Caco-2 (cell line): Measurements from ENCODE around the gene NRIP1. TPM values are rescaled to one million over a fixed set of nuclear protein-coding genes. Genes with fewer than 3 reads are reported as not detected.
A peak's percentile ranks its signal among the peaks of the same experiment; 100 is the strongest.

Experiments
- BruUV-seq: library from RNA; stranded (reverse); fragments of 400-500 nt; replicated peaks from 2 replicates; lab custom pipeline; 2021; lab: Mats Ljungman, UMichigan
- CTCF ChIA-PET: fragments of 300-600 bp; sonication (Branson Sonifier 250); formaldehyde crosslinking; loops from one replicate; lab custom pipeline; 2022; ENCODE audit warnings: antibody characterized with exemption; lab: Charles Lee
- POLR2A ChIA-PET: fragments of 300-600 bp; sonication (Branson Sonifier 250); formaldehyde crosslinking; loops from one replicate; lab custom pipeline; 2022; ENCODE audit warnings: antibody characterized with exemption; lab: Charles Lee
- DNase-seq, 2 experiments: peaks; one replicate each; pipeline versions ENCODE4 v3.0.0 to v3.0.0-alpha.2; 2020 to 2022
- H3K27me3 ChIP-seq: replicated peaks from 2 replicates; pipeline ENCODE4 v1.6.0; 2011; ENCODE audit warnings: low read length; ENCODE audit not compliant: control insufficient read depth, insufficient read depth
- H3K36me3 ChIP-seq: 2 replicates; pipeline ENCODE4 v1.5.1; 2011; ENCODE audit warnings: low read length; ENCODE audit not compliant: control insufficient read depth, insufficient read depth
- H3K4me1 ChIP-seq: fragments of 250-450 bp; sonication (Bioruptor Pico); 2 replicates; pipeline ENCODE4 v1.5.1; 2020; ENCODE audit warnings: mild to moderate bottlenecking
- H3K4me3 ChIP-seq: 2 replicates; pipeline ENCODE4 v1.5.1; 2011; ENCODE audit warnings: low read depth, mild to moderate bottlenecking, control low read depth, low read length
- H3K9me3 ChIP-seq: fragments of 250-450 bp; sonication (Bioruptor Pico); 2 replicates; pipeline ENCODE4 v1.5.1; 2020; ENCODE audit warnings: mild to moderate bottlenecking, moderate library complexity
- H3K27ac Mint-ChIP-seq: one replicate; pipeline ENCODE4 v1.8.0; 2022; ENCODE audit warnings: mixed read lengths; ENCODE audit not compliant: unreplicated experiment
- H3K27me3 Mint-ChIP-seq: one replicate; pipeline ENCODE4 v1.8.0; 2022; ENCODE audit warnings: mixed read lengths; ENCODE audit not compliant: insufficient read depth, unreplicated experiment
- H3K36me3 Mint-ChIP-seq: one replicate; pipeline ENCODE4 v1.8.0; 2022; ENCODE audit warnings: mild to moderate bottlenecking, mixed read lengths; ENCODE audit not compliant: insufficient read depth, unreplicated experiment
- H3K4me1 Mint-ChIP-seq: one replicate; pipeline ENCODE4 v1.8.0; 2022; ENCODE audit warnings: low read depth, mixed read lengths; ENCODE audit not compliant: unreplicated experiment
- H3K4me3 Mint-ChIP-seq: one replicate; pipeline ENCODE4 v1.8.0; 2022; ENCODE audit warnings: mild to moderate bottlenecking, moderate library complexity, mixed read lengths; ENCODE audit not compliant: unreplicated experiment
- H3K9me3 Mint-ChIP-seq: one replicate; pipeline ENCODE4 v1.8.0; 2022; ENCODE audit warnings: mixed read lengths; ENCODE audit not compliant: unreplicated experiment
- intact Hi-C: fragments of 100-400 bp; cut with micrococcal nuclease; formaldehyde crosslinking; loops from one replicate; pipeline ENCODE4 v1.10.0; 2022; ENCODE audit not compliant: unreplicated experiment
- total RNA-seq: library from RNA; stranded (reverse); gene quantifications from 2 replicates; pipeline ENCODE4 v1.2.3, GENCODE V29; 2022
- TF ChIP-seq, protein P1 (sequence below), 2 experiments: fragments of 200-600 bp in 1 of 2; IDR thresholded peaks; 1 replicate in 1 of 2; 2 replicates in 1 of 2; pipeline versions ENCODE4 v1.5.1 to v1.8.0; 2011 to 2022; ENCODE audit warnings: antibody characterized with exemption in 1 of 2, control low read depth in 1 of 2, inconsistent platforms in 1 of 2, low read depth in 1 of 2, low read length in 1 of 2, mild to moderate bottlenecking in 1 of 2, moderate library complexity in 1 of 2; ENCODE audit not compliant: insufficient read depth in 1 of 2, severe bottlenecking in 1 of 2, unreplicated experiment in 1 of 2

NRIP1 gene
- total RNA-seq, 1 experiment from 2014 or later, result 28.6 TPM

DNA sequence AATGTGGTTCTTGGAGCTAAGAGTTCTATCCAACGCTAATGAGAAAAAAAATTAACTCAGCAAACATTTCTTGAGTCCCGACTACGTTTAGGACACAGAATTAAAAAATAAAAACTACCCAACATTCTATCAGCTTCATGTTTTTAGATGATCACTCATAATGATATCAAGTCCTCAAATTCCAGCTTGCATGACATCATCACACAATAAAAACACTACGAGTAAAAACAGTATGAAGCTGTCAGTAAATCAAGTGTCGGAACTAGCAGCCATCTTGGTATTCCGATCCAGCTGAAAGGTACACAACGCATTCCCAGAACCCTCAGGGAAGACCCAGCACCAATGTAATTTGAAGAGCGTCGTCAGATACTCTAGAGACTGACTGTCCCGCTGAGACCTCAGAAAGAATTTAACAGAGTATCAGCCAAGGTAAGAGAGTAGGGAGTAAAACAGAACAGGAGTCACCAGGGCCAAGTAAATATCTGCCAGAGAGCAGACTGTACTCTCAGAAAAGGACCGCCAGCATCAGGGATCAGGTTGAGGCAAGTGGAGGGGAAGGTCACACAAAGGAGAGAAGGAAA lies 57.0 kb downstream of the NRIP1 start:
- ChIA-PET CTCF (no interaction called here), POLR2A (no interaction called here)
- Mint-ChIP-seq H3K27me3 (no peaks in the 10 kb centered on the region), H3K27ac (peak overlapping the region; percentile 51), H3K36me3 (peaks cover 17% of the 10 kb centered on the region), H3K4me3 (no peak overlapping the region), H3K4me1 (peaks cover 13% of the 10 kb centered on the region), H3K9me3 (no peaks in the 10 kb centered on the region)
- H3K9me3 ChIP-seq, result no peaks in the 10 kb centered on the region
- intact Hi-C loops, result no loop called here
- no peaks in the 10 kb centered on the region for H3K27me3 ChIP-seq
- H3K4me1 ChIP-seq, result no peaks in the 10 kb centered on the region
- no peak for DNase-seq
- no peaks in the 10 kb centered on the region for H3K36me3 ChIP-seq
- BruUV-seq, result no TSS peak
- TF ChIP-seq, protein P1, sequence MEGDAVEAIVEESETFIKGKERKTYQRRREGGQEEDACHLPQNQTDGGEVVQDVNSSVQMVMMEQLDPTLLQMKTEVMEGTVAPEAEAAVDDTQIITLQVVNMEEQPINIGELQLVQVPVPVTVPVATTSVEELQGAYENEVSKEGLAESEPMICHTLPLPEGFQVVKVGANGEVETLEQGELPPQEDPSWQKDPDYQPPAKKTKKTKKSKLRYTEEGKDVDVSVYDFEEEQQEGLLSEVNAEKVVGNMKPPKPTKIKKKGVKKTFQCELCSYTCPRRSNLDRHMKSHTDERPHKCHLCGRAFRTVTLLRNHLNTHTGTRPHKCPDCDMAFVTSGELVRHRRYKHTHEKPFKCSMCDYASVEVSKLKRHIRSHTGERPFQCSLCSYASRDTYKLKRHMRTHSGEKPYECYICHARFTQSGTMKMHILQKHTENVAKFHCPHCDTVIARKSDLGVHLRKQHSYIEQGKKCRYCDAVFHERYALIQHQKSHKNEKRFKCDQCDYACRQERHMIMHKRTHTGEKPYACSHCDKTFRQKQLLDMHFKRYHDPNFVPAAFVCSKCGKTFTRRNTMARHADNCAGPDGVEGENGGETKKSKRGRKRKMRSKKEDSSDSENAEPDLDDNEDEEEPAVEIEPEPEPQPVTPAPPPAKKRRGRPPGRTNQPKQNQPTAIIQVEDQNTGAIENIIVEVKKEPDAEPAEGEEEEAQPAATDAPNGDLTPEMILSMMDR (IDR thresholded peaks at IDR 0.05; ENCODE audit: insufficient read depth in 1 of 2, low read depth in 1 of 2, low read length in 1 of 2, severe bottlenecking in 1 of 2, unreplicated experiment in 1 of 2), result no peak
- no peak overlapping the region for H3K4me3 ChIP-seq

DNA sequence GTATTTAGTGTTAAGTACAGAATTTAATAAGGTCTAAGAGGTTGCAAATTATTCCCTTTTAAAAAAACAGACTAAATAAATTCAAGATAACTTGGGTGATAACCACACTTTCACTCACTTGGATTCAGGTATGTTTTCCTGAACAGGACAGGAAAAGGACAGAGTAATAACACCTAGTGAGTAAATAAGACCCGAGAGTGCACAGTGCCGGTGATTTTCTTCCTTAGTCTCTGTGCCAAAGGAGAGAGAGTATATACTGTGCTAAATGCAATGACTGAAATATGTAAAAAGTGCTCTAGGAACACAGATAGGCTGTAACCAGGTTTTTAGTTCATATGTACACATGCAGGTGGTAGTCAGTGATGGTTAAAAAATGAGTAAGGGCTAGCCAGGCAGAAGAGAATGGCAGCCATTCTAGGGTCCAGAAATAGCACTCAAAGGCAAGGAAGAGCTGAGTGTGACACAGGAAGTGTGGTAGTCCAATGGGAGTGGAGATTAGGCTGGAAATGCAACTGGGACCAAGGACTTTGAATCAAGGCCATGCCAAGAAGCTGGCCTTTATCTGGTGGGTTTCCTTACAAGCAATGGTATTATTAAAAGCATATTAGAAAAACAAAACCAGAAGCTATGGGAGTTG lies 58.1 kb downstream of the NRIP1 start:
- TF ChIP-seq, protein P1 (IDR thresholded peaks at IDR 0.05; ENCODE audit: insufficient read depth in 1 of 2, low read depth in 1 of 2, low read length in 1 of 2, severe bottlenecking in 1 of 2, unreplicated experiment in 1 of 2), result no peak
- Histone ChIP-seq H3K4me1 (no peaks in the 10 kb centered on the region), H3K9me3 (no peaks in the 10 kb centered on the region), H3K27me3 (no peaks in the 10 kb centered on the region), H3K36me3 (no peaks in the 10 kb centered on the region), H3K4me3 (no peak overlapping the region)
- Mint-ChIP-seq H3K27ac (peak overlapping the region; percentile 56), H3K4me1 (peaks cover 18% of the 10 kb centered on the region), H3K9me3 (no peaks in the 10 kb centered on the region), H3K27me3 (no peaks in the 10 kb centered on the region), H3K36me3 (peaks cover 17% of the 10 kb centered on the region), H3K4me3 (no peak overlapping the region)
- BruUV-seq, result no TSS peak
- POLR2A ChIA-PET, result no interaction called here
- CTCF ChIA-PET, result no interaction called here
- intact Hi-C loops, result no loop called here
- no peak for DNase-seq

DNA sequence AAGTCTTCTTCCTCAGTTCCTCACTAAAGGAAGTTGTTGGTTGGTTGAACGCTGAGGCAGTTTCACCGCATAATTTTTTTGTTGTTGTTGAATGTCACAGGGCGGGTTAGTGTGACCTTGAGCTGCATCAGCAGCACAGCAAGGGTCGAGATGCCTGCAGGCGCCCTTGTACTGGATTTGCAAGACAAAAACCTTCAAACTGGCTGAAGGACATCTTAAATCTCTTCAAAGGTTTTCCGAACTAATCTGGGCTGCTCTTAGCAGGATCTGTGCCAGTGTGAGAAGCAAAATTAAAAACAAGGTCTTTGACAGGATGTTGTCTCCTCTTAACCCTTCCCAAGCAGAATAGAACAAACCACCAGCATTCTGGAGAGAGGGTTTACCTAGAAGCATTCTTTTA lies 59.4 kb downstream of the NRIP1 start:
- peaks cover 20% of the 10 kb centered on the region for H3K4me1 Mint-ChIP-seq
- DNase-seq, result no peak
- POLR2A ChIA-PET, result no interaction called here
- no peak overlapping the region for H3K4me3 Mint-ChIP-seq
- Histone ChIP-seq H3K27me3 (no peaks in the 10 kb centered on the region), H3K4me3 (no peak overlapping the region), H3K4me1 (no peaks in the 10 kb centered on the region), H3K36me3 (no peaks in the 10 kb centered on the region), H3K9me3 (no peaks in the 10 kb centered on the region)
- no peaks in the 10 kb centered on the region for H3K27me3 Mint-ChIP-seq
- no TSS peak for BruUV-seq
- H3K9me3 Mint-ChIP-seq, result no peaks in the 10 kb centered on the region
- intact Hi-C loops, result no loop called here
- TF ChIP-seq, protein P1 (IDR thresholded peaks at IDR 0.05; ENCODE audit: insufficient read depth in 1 of 2, low read depth in 1 of 2, low read length in 1 of 2, severe bottlenecking in 1 of 2, unreplicated experiment in 1 of 2), result no peak
- H3K36me3 Mint-ChIP-seq, result peaks cover 17% of the 10 kb centered on the region
- CTCF ChIA-PET, result no interaction called here
- H3K27ac Mint-ChIP-seq, result no peak overlapping the region
